Upper lobe of left lung (tissue), 4 donors: Measurements from ENCODE around the gene SYNE4.

Experiments
- EP300 ChIP-seq, 4 donors: sonication (generic); formaldehyde crosslinking; IDR thresholded peaks; one replicate each; pipeline ENCODE4 v1.5.1; 2017; ENCODE audit warnings: antibody characterized with exemption in 4 of 4, control low read depth in 2 of 4
- POLR2A ChIP-seq, 4 donors: fragments of 450-650 bp; IDR thresholded peaks; one replicate each; pipeline ENCODE4 v1.5.1; 2016 to 2017; ENCODE audit warnings: antibody characterized with exemption in 4 of 4, mild to moderate bottlenecking in 2 of 4
- POLR2AphosphoS5 ChIP-seq, 2 donors: sonication (generic); formaldehyde crosslinking; IDR thresholded peaks; one replicate each; pipeline ENCODE4 v1.5.1; 2017; ENCODE audit warnings: antibody characterized with exemption in 2 of 2
- TF ChIP-seq, protein P1 (sequence below), 6 experiments: fragments of 450-650 bp in 4 of 6; fragments of 200-600 bp in 2 of 6; sonication (generic) in 2 of 6; IDR thresholded peaks; one replicate each; pipeline ENCODE4 v1.5.1; 2016 to 2019; ENCODE audit warnings: antibody characterized with exemption in 6 of 6

DNA sequence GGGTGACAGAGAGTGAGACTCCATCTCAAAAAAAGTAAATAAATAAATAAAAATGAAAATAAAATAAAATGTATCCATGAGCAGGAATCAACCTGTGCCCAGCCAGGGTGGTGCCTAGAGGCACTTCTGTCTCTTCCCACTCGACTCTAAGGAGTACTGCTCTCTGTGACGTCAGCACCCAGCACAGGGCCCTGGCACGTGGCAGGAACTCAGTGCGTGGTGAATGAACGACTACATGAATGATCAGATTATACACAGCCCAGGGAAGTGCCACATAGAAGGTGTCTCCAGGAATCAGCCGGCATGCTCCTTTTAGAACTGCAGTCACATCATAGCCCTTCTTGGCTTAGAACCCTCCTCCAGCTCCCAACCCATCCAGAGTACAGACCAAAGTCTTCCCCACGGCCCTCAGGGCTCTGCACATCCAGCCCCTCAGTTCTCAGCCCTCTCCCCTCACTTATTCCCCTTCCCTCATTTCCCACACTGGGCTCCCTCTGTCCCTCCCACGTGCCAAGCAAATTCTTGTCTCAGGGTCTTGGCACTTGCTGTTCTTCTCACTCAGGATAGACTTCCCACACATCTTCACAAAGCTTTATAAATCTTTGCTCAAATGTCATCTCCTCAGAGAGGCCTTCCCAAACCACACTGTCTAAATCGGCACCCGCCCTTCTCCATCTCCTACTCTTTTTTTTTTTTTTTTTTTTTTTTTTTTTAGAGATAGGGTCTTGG, 19.9 kb upstream of the SYNE4 start:
- TF ChIP-seq, protein P1, sequence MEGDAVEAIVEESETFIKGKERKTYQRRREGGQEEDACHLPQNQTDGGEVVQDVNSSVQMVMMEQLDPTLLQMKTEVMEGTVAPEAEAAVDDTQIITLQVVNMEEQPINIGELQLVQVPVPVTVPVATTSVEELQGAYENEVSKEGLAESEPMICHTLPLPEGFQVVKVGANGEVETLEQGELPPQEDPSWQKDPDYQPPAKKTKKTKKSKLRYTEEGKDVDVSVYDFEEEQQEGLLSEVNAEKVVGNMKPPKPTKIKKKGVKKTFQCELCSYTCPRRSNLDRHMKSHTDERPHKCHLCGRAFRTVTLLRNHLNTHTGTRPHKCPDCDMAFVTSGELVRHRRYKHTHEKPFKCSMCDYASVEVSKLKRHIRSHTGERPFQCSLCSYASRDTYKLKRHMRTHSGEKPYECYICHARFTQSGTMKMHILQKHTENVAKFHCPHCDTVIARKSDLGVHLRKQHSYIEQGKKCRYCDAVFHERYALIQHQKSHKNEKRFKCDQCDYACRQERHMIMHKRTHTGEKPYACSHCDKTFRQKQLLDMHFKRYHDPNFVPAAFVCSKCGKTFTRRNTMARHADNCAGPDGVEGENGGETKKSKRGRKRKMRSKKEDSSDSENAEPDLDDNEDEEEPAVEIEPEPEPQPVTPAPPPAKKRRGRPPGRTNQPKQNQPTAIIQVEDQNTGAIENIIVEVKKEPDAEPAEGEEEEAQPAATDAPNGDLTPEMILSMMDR (IDR thresholded peaks at IDR 0.05), result no peak
- no peak for TF ChIP-seq POLR2A (IDR thresholded peaks at IDR 0.05)
- TF ChIP-seq POLR2AphosphoS5 (IDR thresholded peaks at IDR 0.05), result no peak
- no peak for TF ChIP-seq EP300 (IDR thresholded peaks at IDR 0.05)
